Ureter (tissue), 1 donor: ENCODE data around the gene EXD3. TPM values are rescaled to one million over a fixed set of nuclear protein-coding genes. Genes with fewer than 3 reads are reported as not detected.
"Not testable (repeated sequence)": the region's sequence is repeated elsewhere in the genome, so short reads cannot be mapped to it uniquely, and the experiment has no call there.

Source experiments
- DNase-seq: peaks from one replicate; pipeline ENCODE4 v3.0.0-alpha.2; 2020; ENCODE audit warnings: low spot score
- total RNA-seq: library from RNA; stranded (reverse); gene quantifications from one replicate; pipeline ENCODE4 v1.2.4, GENCODE V29; 2023
- donor health status: DM: yes; HTN: yes; CAD: no.

EXD3 gene
- total RNA-seq, 1 donor from 2014 or later, result 43.0 TPM

GRCh38 chr9:137380171-137380570 lies 42.8 kb downstream of the EXD3 start:
- no peak for DNase-seq

DNA sequence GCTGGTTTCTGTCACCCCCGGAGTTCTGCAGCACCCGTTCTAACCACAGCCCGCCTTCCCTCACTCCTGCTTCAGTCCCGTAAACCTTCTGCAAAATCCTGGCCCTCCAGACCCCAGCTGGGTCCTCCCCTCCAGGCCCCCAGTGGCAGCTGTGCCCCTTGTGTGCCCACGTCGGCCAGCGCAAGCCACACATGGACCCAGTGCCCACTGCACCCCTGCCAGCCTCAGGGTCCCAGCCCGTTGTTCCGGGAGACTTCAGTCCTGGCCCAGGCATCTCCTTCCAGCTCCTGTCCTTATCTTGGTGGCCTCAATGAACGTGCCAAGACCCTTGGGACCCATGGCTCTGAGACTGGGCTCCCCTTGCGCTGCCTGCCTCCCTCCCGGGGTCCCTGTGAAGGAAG lies 43.2 kb downstream of the EXD3 start:
- no peak for DNase-seq

- not testable (repeated sequence) for DNase-seq
These were observed 44.1 kb downstream of the EXD3 start for GRCh38 chr9:137378688-137379410.

- DNase-seq, result no peak
These were observed 46.6 kb downstream of the EXD3 start for GRCh38 chr9:137376386-137376785.

- DNase-seq, result no peak
These were observed 47.5 kb downstream of the EXD3 start for GRCh38 chr9:137375321-137376058.

DNA sequence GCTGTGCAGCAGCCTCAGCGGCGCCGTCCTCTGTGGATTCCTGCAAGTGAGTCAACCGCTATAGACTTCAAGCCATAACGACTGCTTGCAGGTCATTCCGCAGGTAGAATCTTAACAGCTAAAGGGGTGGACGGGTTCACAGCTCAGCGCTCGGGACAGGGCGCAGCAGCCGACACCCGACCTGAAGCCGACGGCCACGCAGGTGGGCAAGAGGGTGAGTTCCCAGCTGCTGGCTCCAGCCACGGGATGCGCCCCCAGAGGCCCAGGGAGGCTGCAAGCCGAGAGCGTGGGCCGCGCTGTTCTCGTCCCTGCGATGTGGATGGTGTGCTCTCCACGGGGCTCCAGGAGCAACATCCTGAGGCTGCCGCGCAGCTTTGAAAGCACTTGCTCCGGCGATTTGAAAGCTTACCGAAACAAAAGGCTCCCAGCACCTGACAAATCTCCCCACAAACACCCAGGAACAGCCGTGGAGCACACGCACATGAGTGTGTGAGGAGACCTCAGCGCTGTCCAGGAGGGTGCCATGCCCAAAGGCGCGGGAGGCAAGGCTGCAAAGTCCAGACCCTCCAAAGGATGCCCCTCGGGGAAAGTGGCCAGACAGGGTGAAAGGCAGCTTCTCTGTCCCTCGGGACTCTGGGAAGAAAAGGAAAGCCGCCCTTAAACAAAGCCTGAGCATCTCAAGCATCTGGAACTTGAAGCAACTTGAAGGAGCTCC lies 48.7 kb downstream of the EXD3 start:
- DNase-seq, result no peak

DNA sequence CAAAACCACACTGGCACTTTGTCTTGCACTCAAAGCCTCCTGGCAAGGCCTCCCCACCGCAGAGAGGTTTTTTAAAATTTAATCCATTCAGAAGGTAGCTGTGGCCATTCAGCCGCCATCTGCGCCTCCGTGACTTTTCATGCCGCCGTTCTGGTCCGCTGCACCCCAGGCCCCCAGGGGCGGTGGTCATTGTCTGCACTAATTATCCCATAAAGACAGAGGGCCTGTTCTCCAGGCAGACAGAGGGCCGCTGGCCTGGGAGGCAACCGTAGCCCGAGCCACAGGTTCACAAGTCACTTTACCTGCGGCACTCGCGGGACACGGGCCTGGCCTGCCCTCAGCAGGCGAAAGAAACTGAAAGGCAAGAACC lies 49.4 kb downstream of the EXD3 start:
- no peak for DNase-seq

DNA sequence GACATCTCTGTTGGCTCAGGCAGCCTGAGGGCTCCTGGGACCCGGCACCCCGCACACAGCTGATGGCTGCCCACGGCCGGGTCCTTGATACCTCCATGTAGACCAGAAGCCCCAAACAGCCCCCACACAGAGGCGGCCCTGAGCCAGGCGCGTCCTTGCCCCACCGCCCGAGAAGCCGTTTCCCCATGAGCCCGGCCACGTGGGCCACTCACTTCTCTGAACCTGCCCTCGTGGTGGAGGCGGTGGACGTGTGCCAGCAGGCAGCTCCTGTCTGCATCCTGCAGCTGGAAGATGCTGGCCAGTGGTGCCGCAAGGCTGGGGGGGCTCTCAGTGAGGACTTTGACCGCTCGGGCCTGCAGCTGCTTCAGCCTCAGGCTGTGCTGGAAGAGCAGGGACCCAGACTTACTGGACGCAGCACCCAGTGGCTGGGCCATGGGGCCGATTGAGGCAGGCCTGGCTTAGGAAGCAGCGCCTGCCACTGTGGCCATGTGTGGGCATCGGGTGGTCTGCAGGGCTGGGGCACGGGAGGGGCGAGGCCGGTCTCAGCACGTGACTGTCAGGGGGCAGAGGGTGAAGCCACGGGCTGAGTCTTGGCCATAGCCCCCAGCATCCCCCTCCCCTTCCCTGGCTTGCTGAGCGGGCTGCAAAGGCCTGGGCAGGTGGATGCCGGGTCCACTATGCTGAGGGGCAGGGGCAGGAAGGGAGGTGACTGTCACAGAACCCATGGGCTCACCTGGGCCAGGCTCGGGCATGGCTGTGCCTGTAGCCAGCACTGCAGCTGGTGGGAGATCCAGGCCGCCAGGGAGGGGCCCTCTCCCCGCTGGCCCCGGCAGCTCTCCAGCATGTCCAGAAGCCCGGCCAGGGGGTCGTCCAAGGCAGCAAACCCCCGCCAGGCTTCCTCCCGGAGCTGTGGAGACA lies 50.0 kb downstream of the EXD3 start:
- no peak for DNase-seq

DNA sequence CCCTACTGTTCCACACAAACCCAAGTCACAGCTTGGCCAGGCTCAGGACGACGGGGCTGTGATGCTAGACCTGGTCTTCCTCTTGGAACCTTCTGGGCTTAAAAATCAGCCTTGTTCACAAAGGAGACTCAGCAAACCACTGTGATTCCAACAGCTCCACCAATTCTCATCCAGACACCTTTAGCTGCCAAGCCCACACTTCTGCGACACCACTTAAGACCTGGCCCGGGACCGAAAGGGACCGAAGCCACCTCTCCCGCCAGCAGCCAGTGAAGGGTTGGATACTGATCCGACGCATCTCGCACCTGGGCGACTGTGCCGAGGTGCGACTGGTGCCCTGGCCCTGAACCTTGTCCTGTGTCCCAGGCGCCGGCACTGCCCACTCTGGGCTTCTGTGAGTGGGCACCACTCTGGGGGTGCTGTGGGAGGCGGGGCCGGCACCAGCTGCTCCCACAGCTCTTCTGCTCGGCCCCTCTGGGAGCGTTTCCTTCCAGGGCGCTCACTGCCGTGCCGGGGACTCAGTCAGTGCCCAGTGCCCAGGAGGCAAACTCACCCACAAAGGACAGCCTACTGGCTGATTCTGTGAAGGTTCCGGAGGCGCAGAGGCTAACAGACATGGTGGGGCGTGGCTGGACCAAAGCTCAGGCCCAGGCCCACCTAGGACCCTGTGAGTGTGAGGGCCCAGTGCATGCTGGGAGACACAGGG lies 50.9 kb downstream of the EXD3 start:
- DNase-seq, result no peak

DNA sequence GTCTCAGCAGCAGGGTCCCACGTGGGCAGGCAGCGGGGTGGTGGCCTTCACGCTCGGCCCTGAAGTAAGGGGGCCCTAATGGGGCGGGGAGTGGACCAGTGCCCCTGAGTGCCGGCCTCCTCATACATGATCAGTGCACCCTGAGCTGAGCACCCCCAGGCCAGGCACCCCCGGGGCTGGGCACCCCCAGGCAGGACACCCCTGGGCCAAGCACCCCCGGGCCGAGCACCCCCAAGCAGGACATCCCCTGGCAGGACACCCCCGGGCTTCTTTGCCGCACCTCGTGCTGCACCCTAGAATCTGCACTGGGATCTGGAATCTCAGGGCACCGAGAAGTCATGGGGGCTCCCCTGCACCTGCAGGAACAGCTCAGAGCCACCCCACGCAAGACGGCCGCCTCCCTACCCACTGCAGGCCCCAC lies 51.4 kb downstream of the EXD3 start:
- no peak for DNase-seq

- no peak for DNase-seq
These were observed 52.0 kb downstream of the EXD3 start for GRCh38 chr9:137370865-137371520.

GRCh38 chr9:137369911-137370764 lies 52.8 kb downstream of the EXD3 start:
- no peak for DNase-seq

GRCh38 chr9:137369061-137369787 lies 53.7 kb downstream of the EXD3 start:
- DNase-seq, result no peak

DNA sequence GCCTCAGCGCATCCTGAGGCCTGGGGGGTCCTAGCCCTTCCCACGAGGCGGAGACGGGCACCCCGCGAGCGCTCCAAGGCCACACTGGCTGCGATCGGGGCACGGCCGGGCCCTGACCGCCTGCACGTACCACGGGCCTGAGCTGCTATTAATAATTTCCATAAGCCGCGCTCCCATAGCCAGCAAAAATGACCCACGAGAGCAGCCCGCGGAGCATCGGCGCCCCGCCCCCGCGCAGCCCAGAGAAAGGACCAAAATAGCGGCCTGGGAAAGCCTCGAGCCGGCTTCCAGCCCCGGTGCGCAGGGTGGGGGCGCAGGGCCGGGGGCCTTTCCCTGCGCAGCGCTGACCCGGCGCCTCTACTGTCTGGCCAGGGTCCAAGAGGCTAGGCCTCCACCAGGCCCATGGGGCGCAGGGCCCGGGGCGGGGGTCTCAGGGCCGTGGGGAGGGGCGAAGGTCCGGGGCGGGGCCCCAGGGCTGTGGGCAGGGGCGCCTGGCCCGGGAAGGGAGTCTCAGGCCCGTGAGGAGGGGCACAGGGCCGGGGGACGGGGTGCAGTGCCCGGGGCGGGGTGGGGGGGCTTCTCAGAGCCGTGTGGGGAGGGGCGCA lies 54.4 kb downstream of the EXD3 start:
- DNase-seq, result no peak

GRCh38 chr9:137367506-137368430 lies 55.2 kb downstream of the EXD3 start:
- no peak for DNase-seq

DNA sequence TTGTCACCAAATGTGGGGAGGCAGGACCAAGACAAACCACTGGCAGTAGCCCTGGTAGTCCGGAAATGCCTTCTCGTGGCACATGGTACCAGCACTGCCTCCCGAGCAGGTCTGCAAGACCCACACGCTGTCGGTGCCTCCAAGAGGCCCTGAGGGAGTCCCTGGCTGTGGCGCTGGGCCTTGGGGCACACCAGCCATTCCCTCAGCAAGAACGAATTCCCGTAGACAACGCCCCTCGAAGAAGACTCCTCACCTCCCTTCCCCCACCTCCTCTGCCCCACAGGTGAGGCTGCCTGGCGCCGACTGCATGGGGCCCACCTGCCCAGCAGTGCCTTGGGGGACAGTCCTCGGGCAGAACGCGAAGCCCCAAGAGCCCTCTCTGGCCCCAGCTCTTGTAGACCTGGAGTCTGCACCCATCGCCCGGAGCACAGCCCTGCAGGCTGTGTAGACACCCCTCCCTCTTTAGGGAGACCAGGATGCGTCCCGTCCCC lies 56.0 kb downstream of the EXD3 start:
- DNase-seq, result no peak

- DNase-seq, result no peak
These were observed 56.5 kb downstream of the EXD3 start for GRCh38 chr9:137366445-137366810.
